ENCODE results near the gene CYB5R2. TPM values are rescaled to one million over a fixed set of nuclear protein-coding genes. Genes with fewer than 3 reads are reported as not detected.

CYB5R2 gene
- 10 to 100 TPM; 10.5 to 29.2 (median 24.1) TPM for total RNA-seq

GRCh38 chr11:7672960-7673723 lies at the start of gene CYB5R2:
CYB5R2 (minus strand) TSS chr11:7673500; CDS start chr11:7672825, 675 bp downstream.
- Histone ChIP-seq H3K9me3 (no peaks in the 10 kb centered on the region), H3K4me3 (peak within 1 kb of the TSS; percentile 50 to 62), H3K27ac (peak within 1 kb of the TSS; percentile 88 to 89), H3K36me3 (no peaks in the 10 kb centered on the region), H3K27me3 (no peaks in the 10 kb centered on the region), H3K4me1 (peaks cover 1 to 2% of the 10 kb centered on the region in 2 donors)
- peak; percentile 84 to 88 for DNase-seq
- intact Hi-C loops (cut with DNase I; ENCODE audit: low total_unique reads), result no loop called here
- TF ChIP-seq CTCF (IDR thresholded peaks at IDR 0.05) (no peak), POLR2A (IDR thresholded peaks at IDR 0.05) (peak; percentile 43 to 61)

GRCh38 chr11:7714786-7715185 lies 41.5 kb upstream of the CYB5R2 start:
- intact Hi-C loops (cut with DNase I; ENCODE audit: low total_unique reads), result no loop called here
- H3K9me3 ChIP-seq, result no peaks in the 10 kb centered on the region
- no peak for DNase-seq

GRCh38 chr11:7706377-7706776 lies 33.1 kb upstream of the CYB5R2 start, which contains the start of gene OVCH2:
OVCH2 (minus strand) TSS chr11:7706477; CDS start chr11:7706394, 83 bp downstream.
- no peak within 1 kb of the TSS for H3K4me3 ChIP-seq
- H3K36me3 ChIP-seq, result no peaks in the 10 kb centered on the region
- H3K27me3 ChIP-seq, result no peaks in the 10 kb centered on the region
- H3K9me3 ChIP-seq, result no peaks in the 10 kb centered on the region
- TF ChIP-seq CTCF (IDR thresholded peaks at IDR 0.05) (no peak), POLR2A (IDR thresholded peaks at IDR 0.05) (no peak)
- no peak for DNase-seq
- no peaks in the 10 kb centered on the region for H3K4me1 ChIP-seq
- no peak within 1 kb of the TSS for H3K27ac ChIP-seq
- intact Hi-C loops (cut with DNase I; ENCODE audit: low total_unique reads), result no loop called here

More at GRCh38 chr11:7714786-7715185, 41.5 kb upstream of the CYB5R2 start:
- no peak overlapping the region for H3K4me3 ChIP-seq
- no peaks in the 10 kb centered on the region for H3K27me3 ChIP-seq
- no peaks in the 10 kb centered on the region for H3K4me1 ChIP-seq
- H3K36me3 ChIP-seq, result no peaks in the 10 kb centered on the region
- H3K27ac ChIP-seq, result no peak overlapping the region
- no peak for TF ChIP-seq CTCF (IDR thresholded peaks at IDR 0.05)
- TF ChIP-seq POLR2A (IDR thresholded peaks at IDR 0.05), result no peak

- H3K9me3 ChIP-seq, result no peaks in the 10 kb centered on the region
- H3K4me3 ChIP-seq, result no peak overlapping the region
- intact Hi-C loops (cut with DNase I; ENCODE audit: low total_unique reads), result no loop called here
- H3K36me3 ChIP-seq, result no peaks in the 10 kb centered on the region
- no peaks in the 10 kb centered on the region for H3K4me1 ChIP-seq
- H3K27me3 ChIP-seq, result no peaks in the 10 kb centered on the region
- no peak for TF ChIP-seq POLR2A (IDR thresholded peaks at IDR 0.05)
- no peak for TF ChIP-seq CTCF (IDR thresholded peaks at IDR 0.05)
- DNase-seq, result no peak
- H3K27ac ChIP-seq, result no peak overlapping the region
Measured at GRCh38 chr11:7703740-7704139, 30.4 kb upstream of the CYB5R2 start.

GRCh38 chr11:7696424-7696823 lies 23.1 kb upstream of the CYB5R2 start:
- H3K4me1 ChIP-seq, result no peaks in the 10 kb centered on the region
- no peak overlapping the region for H3K27ac ChIP-seq
- no peak for DNase-seq
- no peaks in the 10 kb centered on the region for H3K9me3 ChIP-seq
- no peaks in the 10 kb centered on the region for H3K27me3 ChIP-seq
- intact Hi-C loops (cut with DNase I; ENCODE audit: low total_unique reads), result no loop called here
- TF ChIP-seq POLR2A (IDR thresholded peaks at IDR 0.05) (no peak), CTCF (IDR thresholded peaks at IDR 0.05) (no peak)
- no peak overlapping the region for H3K4me3 ChIP-seq
- H3K36me3 ChIP-seq, result no peaks in the 10 kb centered on the region
